HG03159 (cell line): ENCODE data around the gene SSTR5.

Experiments
- ATAC-seq: cut with Tn5 transposase; IDR thresholded peaks from one replicate; pipeline ENCODE4 v1.9.1; 2021; ENCODE audit warnings: mild to moderate bottlenecking, moderate library complexity; ENCODE audit not compliant: unreplicated experiment

Gene SSTR5

DNA sequence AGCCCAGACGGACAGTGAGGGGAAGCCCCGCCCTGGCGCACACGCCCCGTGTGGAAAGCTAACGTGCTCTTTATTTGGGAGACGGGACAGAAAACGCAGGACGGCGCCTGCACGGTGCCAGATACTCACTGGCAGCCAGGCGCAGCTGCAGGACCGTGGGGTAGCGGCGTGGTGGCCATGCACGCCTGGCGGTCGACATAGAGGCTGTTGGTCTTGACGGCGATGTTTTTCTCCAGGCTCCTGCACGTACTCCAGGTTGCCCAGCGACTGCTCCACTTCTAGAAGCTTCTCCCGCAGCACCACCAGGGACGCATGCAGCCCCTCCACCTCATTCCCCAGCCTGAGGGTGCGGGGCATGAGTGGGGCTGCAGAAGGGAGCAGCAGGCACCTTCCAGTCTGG, 28.6 kb downstream of the SSTR5 start:
- no peak for ATAC-seq

DNA sequence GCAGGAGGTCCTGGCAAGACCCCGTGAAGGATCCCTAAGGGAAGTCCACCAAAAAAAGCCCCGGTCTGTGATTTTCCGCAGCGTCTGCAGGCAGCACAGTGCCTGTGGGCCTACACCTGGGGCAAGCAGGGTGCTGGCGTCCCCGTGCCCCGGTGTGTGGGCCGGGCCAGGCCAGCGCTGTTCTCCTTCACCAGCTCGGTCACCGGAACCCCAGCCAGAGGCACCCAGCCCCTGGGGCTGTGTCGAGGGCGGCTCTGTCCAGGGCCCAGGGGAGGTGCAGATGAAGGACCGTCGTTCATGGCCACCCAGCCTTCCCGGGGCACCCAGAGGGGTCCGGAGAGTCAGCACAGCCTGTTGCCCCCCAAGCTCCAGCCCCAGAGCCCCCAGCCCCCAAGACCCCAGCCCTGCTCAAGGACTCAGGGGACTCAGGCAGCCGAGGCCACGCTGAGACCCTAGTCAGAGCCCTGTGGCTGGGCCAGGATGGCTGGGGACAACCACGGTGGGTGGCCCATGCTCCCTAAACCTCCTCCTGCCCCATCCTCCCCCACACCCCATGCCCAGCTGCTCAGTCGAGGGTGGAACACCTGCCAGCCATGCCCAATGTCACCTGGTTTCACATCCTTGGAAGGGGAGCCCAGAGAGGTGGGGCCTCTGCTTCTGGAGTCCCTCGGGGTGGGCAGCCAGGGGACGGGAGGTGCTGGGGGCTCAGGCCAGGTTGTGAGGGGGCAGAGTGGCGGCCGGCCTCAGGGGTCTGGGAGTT, 29.2 kb downstream of the SSTR5 start:
- ATAC-seq, result no peak

DNA sequence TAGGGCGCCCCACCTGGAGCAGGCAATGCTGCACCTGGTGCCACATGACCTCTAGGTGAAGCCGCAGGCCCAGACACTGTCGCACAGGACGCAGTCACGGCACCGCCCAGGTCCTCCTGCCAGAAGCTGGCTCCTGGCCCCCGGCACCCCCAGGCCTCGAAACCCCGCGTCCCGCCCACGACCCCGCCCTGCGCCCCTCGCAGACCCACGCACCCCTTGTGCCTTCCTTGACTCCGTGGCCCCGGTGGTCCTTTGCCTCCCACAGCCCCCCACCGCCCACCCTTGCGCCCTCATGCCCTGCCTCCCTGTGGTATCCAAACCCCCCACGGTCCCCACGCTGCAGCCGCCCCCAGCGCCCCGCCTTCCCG, 29.8 kb downstream of the SSTR5 start:
- ATAC-seq, result no peak

DNA sequence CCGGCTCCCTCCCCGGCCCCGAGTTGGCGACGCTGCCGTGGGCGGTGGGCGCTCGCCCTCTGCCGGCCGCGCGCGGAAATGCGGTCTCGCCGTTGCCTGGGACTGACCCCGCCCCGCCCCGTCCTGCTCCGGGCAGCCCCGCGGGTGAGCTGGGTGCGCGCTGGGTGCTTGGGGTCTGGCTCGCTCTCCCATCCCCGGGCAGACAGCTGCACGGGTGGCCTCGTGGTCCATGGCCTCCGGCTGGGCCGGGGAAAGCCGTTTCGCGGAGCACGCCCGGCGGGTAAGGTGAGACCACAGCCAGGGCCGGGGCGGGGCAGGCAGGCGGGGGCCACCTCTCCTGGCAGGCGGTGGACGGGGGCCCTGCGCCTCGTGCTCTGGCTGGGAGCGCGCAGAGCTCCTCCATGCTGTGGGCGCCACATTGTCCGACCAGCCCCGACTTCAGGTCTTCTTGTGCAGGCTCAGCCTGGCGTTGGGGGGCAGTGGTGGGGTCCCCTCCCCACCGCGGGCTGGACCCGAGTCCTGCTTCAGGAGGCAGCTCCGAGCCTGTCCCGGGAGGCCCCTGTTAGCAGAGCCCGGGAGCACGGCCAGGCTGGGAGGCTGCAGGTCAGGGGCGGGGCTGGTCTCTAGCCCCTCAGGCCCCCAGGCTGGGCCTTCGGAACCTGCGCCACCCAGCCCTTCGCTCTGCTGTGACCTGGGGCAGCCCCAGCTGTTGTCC, 30.5 kb downstream of the SSTR5 start:
- no peak for ATAC-seq

DNA sequence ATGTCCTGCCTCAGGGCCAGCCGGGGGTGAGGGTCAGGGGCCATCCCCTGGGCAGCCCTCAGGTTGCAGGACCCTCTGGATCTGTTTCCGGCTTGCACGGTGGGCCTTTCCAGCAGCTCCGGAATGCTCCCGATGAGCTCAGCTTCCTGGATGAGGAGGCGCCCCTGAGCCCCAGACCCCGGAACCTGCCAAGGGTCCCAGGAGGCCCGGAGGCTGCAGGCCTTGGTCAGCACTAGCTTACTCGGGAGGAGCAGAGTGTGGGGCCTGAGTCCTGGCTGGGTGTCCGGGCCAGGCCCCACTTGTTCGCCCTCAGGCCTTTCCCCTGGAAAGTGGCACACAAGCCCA, 31.1 kb downstream of the SSTR5 start:
- ATAC-seq, result no peak

DNA sequence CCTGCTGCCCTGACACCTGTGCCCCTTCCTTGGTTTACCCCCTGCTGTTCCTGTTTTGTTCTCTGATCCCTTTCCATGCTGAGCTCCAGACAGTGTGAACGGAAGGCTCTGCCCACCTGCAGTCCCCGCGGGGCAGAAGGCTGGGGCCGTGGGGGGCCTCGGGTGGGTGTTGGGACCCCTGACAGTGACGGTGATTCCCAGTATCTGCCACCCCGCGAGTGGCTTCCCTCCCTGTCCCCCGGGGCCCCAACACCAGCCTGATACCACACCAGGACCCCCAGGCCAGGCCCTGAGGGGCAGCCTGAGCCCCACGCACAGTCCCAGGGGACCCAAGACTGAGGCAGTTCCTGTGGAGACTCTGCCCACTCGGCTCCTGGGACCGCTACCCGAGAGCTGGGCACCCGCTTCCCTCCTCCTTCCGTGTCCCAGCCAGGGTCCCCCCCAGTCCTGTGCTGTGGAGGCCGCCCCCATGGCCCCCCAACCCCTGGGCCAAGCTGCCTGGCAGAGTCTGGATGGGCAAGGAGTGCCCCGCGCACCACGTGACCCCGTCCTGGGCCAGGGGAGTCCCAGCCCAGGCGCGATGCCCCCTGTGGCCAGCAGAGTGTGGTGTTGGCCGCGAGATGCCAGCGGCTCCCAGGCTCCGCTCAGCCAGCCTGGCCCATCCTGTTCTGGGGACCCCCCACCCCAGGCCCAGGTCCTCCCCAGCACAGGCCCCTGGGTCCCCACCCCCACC, 33.5 kb downstream of the SSTR5 start:
- ATAC-seq, result no peak

DNA sequence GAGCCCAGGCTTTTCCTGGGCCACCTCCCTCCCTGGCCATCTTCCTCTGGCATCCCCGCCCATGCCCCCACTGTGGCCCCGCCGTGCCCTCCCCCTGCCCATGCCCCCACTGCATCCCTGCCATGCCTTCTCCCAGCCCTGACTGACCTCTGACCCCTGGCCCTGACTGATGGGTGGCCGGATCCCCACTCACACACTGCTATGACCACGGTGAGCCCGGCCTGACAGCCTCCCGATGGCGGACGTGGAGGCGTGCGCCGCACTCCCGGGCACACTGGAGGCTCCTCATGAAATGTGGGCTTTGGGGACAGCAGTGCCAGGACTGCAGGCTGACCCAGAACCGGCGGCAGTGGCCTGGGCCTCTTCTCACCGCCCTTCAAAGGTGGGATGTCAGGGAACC, 34.1 kb downstream of the SSTR5 start:
- no peak for ATAC-seq

DNA sequence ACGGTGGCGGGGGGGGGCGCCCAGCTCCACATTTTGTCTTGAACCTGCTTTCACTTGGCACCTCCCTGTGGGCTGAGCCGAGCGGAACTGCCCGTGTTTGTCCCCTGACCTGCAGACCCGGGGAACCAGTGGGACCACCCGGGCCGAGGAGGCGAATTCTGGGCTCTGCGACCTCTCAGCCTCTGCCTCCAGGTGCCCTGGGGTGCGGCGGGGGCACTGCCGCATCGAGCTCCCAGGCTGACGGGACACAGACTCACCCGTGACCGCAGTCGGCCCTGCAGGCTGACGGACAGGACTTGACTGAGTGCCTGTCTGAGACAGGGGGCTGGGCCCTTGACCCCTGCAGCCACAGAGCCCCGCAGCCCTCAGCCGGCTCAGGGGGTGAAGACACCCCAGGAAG, 34.6 kb downstream of the SSTR5 start:
- no peak for ATAC-seq

DNA sequence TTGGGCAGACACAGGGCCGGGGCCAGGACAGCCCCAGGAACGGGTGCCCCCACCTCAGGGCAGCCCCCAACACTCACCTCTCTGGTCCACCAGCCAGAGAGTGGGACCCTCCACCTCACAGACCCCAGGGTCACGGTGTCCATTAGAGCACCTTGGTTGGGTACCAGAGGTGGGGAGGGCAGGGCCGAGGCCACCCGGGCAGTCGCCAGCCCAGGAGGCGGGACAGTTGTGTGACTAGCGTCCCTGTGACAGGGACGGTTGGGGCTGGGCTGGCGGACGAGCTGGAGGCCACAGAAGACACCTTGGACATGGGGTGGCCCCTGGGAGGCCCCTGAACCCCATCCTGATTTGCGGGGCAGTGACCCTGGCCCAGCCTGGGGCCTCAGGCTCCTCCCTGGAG, 35.2 kb downstream of the SSTR5 start:
- no peak for ATAC-seq

DNA sequence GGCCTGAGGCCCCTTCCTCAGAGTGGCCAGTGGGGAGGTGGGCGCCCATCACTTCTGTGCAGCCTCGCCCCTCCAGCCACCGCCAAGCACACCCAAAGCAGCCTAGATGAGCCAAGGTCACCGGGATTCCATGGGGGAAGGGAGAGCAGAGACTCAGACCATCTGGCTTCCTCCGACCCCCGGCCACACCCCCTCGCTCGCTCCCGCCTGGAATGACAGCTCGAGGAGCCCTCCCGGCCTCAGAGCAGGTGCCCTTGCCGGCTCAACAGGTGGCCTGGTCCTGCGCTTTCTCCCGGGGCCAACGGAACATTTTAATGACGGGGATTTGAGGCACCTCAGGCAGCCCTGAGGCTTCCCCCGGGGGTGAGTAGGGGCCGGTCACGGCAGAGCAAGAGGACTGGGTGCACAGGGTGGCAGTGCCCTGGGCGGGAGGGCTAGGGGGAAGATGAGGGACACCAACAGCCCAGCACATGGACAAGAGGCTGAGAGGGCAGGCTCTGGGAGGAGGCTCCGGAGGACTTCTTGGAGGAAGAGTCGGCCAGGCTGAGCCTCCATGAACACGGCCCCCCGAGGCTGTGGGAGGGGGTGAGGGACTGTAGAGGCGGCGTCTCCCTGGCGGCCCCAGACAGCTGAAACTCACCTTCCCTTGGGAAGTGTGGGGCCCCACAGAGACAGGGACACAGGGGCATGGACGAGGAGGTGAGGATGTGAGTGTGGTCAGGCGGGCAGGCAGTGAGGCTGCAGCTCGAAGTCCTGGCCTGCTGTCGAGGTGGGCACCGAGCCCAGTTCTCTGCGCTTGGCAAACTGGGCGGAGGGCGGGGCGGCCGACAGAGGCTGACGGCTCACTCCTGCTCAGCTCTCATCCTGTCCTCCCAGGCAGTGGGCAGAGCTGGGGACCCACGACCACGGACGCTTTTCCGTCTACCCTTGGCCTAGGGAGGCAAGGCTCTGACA, 36.0 kb downstream of the SSTR5 start:
- ATAC-seq, result no peak

DNA sequence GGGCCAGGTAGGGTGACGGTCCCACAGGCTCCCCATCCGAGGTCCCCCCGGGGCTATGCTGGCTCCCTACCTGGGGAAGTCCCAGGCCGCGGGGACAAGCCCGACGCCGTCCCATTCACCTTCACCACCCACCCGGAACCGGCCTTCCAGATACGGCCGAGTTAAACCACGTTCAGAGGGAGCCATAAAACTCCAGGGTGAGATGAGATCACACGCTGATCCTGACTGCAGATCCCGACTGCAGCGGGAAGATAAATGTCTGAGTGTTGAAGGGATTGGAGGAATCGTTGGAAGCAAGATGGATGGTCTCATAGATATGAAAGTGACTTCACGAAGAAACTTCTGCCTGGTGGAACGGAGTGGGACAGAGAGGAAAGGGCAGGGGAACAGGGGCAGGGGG, 37.1 kb downstream of the SSTR5 start:
- ATAC-seq, result no peak

DNA sequence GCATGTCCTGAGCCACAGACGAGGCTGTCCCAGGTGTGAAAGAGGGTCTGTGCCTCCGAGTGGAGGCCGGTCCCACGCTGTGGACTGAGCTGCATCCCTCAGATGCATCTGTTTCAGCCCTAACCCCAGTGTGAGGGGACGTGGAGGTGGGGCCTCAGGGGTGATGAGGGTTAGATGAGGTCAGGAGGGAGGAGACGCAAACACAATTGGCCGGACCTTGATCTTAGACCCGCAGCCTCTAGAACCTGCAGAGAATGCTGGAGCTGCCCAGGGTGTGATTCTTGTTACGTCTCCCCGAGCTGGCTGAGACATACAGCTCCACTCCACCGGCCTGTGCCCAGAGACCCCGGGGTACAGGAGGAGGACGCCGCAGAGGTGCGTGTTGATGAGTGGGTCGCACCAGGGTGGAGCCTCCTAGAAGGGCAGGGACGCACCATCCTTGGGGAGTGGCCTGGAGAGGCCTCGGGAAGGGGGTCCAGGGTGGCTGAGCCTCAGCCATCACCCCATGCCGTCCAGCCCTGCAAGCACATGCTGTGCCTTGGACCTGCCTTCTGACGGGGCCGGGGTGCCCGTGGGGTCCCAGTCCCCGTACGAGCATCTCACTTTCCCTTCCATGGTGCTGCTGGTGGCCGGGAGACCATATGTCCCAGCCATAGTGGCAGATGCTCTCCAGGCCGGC, 40.1 kb downstream of the SSTR5 start:
- no peak for ATAC-seq

DNA sequence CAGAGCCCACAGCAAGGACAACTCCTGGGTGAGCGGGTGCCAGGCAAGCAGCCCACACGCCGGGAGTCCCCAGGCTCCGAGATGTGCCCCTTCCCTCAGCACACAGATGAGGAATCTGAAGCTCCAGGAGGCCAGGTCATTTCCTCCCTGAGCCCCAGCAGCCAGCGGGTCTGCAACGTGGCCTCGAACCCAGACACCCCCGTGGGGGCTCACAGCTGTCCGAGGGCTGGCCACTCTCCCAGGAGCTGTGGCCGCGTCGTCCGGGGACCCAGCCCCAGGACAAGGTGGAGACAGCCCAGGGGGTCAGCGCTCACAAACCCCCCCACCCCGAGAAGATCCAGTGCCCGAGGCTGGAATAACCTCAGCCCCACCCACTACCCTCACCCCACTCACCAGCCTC, 40.9 kb downstream of the SSTR5 start:
- ATAC-seq, result no peak

DNA sequence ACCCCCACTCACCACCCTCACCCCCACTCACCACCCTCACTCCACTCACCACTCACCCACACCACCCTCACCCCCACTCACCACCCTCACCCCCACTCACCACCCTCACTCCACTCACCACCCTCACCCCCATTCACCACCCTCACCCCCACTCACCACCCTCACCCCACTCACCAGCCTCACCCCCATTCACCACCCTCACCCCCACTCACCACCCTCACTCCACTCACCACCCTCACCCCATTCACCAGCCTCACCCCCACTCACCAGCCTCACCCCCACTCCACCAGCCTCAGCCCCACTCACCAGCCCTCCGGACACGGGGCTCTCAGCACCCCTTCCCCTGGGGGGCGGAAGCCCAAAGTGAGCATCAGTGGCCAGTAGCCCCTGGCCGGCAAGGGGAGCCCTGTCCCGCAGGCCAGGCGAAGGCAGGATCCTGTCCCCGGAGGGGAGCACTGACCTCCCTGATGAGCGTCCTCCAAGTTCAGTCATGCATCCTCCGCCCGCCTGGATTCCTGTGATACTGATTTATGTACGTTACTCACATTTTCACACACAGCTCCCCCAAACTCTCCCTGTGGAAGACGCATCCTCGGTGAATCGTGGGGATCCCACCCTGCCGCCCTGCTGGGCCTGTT, 41.5 kb downstream of the SSTR5 start:
- ATAC-seq, result no peak

DNA sequence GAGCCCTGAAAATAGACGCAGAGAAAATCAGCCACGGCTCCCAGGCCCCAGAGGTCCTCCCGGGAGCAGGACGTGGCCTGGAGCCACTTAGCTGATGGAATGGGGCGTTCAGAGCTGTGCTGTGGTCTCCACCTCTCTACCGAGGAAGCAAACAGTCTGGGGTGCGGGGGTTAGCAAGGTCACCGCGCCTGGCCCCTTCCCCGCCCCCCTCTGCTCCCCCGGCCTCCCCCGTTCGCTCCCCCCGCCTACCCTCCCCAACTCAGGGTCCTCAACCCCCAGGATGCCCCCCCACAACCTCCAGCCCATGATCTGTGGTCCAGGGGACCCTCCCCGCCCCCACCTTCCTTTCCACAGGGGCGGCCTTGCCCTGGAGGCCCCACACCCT, 44.1 kb downstream of the SSTR5 start:
- ATAC-seq, result no peak

DNA sequence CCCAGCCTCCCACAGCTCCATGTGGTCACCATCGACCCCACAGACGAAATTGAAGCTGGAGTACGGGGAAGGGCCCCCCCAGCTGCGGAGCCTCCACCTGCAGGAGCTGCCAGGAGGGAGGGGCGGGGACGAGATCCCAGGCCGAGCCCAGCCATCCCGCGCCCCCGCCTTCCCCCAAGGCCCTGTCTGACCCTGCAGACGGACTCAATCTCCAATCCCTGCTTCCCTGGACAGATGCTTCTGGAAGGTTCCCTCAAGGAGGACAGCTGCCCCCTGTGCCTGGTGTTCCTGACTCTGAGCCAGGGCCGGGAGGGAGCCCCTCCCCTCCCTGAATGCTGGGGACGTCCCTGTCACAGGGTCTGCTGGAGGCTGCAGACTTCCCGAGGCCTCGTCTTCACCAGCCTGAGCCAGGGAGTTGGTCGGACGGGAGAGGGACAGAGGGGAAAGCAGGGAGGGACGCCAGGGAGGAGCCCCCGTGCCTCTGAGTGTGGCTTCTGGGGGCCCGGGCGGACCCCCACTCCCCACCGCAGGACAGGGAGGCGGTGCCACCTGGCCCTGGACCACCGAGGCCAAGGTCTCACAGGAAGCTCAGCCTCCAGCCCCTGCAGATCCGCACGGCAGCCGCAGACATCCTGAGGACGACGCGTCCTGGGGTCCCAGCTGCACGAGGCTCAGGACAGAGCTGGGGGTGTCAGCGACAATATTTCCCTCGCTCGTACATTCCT, 44.8 kb downstream of the SSTR5 start:
- no peak for ATAC-seq

DNA sequence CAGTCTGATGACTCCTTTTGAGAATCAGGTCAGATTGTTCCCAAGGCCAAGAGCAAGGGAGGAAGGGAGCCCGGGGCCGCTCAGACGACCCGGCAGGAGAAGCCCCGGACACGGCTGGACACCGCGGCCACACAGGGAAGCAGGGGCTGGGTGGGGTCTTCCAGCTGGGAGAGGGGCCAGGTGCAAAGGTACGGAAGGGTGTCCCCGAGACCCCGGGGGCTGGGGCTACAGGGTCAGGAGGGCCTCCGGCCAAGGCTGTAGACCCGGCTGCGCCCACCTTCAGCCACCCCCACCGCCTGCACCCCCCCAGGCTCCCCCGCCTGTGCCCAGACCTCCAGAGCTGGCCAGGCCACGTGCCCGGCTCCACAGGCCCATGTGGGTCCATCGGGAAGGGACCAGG, 45.4 kb downstream of the SSTR5 start:
- ATAC-seq, result no peak

DNA sequence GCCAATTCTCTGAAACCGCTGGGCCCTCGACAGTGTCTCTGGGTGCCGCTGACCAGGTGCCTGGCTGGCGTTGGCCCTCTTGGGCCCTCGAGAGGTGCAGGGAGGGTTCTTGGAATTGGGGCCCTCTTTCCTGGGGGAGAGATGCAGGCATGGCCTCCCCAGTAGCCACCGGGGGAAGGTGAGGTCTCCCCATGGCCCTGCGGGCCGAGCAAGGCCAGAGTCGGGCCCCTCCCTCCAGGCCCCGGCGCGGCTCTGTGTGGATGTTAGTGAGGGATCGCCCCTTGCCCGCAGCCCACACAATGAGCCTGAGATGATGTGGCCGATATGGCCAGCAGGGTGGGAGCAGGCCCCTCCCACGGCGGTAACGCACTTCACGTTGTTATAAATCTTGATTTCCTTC, 46.6 kb downstream of the SSTR5 start:
- ATAC-seq, result no peak

DNA sequence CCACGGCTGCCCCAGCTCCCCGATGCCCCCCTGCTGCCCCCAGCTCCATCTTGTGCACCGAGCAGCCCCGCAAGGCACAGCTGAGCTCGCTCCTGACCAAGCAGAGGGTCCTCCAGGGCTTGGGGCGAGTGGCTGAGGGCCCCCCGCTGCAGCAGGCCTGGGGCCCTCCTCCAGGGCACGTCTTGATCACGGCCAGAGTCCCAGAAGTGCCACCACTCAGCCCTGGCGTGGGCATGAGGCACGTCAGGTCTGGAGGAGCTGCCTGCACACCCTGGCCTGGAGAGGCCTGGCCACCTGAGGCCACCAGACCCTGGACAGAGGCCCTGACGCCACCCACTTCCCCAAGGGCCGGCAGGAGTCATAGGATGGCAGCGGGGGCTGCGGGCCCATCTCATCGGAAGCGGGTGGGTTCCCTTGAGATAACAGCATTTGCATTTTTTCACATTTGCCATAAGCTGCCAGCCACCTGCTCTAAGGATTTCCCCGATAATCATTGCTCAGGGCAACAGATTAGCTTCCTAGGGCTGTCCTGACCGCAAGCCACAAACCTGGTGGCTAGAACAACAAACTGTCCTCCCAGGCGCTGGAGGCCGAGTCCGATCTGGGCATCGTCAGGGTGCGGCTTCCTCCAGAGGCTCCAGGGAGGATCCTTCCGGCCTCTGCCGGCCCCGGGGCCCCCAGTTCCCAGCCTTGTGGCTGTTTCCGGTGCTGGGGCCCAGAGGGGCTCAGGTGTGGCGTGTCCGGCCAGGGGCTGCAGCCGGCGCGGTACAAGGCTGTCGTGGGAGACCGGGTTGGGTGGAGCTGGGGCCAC, 47.4 kb downstream of the SSTR5 start:
- ATAC-seq, result no peak
